ENCODE data around the gene RPL36AL.

DNA sequence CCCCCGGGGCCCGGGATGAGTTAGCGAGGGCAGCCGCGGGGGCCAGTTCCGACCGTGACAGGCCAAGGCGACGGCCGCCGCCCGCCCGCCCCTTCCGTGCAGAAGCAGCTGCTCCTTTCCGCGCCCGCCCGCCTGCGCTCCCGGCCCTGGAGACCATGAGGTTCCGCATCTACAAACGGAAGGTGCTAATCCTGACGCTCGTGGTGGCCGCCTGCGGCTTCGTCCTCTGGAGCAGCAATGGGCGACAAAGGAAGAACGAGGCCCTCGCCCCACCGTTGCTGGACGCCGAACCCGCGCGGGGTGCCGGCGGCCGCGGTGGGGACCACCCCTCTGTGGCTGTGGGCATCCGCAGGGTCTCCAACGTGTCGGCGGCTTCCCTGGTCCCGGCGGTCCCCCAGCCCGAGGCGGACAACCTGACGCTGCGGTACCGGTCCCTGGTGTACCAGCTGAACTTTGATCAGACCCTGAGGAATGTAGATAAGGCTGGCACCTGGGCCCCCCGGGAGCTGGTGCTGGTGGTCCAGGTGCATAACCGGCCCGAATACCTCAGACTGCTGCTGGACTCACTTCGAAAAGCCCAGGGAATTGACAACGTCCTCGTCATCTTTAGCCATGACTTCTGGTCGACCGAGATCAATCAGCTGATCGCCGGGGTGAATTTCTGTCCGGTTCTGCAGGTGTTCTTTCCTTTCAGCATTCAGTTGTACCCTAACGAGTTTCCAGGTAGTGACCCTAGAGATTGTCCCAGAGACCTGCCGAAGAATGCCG is 872 bp upstream of the RPL36AL start:
- no peak for TF ChIP-seq EGR1 (IDR thresholded peaks at IDR 0.05)
- no peak for TF ChIP-seq NFIC (IDR thresholded peaks at IDR 0.05)
- no peak for TF ChIP-seq CREB1 (IDR thresholded peaks at IDR 0.05; ENCODE audit: low read depth)
- TF ChIP-seq USF1 (IDR thresholded peaks at IDR 0.05), result no peak
- no peak for TF ChIP-seq RAD21 (IDR thresholded peaks at IDR 0.05; ENCODE audit: low read depth)
- TF ChIP-seq MAX (IDR thresholded peaks at IDR 0.05), result peak; percentile 88
- no peak for TF ChIP-seq EP300 (IDR thresholded peaks at IDR 0.05; ENCODE audit: borderline replicate concordance)
- no peak for TF ChIP-seq TAF1 (IDR thresholded peaks at IDR 0.05; ENCODE audit: low read depth)
- no peak for TF ChIP-seq YY1 (IDR thresholded peaks at IDR 0.05; ENCODE audit: low read depth)
- TF ChIP-seq CEBPB (IDR thresholded peaks at IDR 0.05), result no peak
- no peak for TF ChIP-seq TCF12 (IDR thresholded peaks at IDR 0.05; ENCODE audit: low read depth)
- TF ChIP-seq, protein P1, sequence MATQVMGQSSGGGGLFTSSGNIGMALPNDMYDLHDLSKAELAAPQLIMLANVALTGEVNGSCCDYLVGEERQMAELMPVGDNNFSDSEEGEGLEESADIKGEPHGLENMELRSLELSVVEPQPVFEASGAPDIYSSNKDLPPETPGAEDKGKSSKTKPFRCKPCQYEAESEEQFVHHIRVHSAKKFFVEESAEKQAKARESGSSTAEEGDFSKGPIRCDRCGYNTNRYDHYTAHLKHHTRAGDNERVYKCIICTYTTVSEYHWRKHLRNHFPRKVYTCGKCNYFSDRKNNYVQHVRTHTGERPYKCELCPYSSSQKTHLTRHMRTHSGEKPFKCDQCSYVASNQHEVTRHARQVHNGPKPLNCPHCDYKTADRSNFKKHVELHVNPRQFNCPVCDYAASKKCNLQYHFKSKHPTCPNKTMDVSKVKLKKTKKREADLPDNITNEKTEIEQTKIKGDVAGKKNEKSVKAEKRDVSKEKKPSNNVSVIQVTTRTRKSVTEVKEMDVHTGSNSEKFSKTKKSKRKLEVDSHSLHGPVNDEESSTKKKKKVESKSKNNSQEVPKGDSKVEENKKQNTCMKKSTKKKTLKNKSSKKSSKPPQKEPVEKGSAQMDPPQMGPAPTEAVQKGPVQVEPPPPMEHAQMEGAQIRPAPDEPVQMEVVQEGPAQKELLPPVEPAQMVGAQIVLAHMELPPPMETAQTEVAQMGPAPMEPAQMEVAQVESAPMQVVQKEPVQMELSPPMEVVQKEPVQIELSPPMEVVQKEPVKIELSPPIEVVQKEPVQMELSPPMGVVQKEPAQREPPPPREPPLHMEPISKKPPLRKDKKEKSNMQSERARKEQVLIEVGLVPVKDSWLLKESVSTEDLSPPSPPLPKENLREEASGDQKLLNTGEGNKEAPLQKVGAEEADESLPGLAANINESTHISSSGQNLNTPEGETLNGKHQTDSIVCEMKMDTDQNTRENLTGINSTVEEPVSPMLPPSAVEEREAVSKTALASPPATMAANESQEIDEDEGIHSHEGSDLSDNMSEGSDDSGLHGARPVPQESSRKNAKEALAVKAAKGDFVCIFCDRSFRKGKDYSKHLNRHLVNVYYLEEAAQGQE (IDR thresholded peaks at IDR 0.05; ENCODE audit: low read depth), result no peak
- TF ChIP-seq ZBTB7A (IDR thresholded peaks at IDR 0.05; ENCODE audit: low read depth), result no peak

Data from Ishikawa (cell line).